AG04449 (cell line): ENCODE results near the gene DTD1.

Experiments used
- CTCF ChIA-PET: fragments of 350-600 bp; formaldehyde crosslinking; extraction: SDS; loops from one replicate; lab custom pipeline; 2021; ENCODE audit warnings: antibody characterized with exemption; lab: Yijun Ruan, JAX
- POLR2A ChIA-PET: fragments of 400-600, 350-600 bp; formaldehyde crosslinking; extraction: SDS; loops from one replicate; lab custom pipeline; 2020; ENCODE audit warnings: antibody characterized with exemption, inconsistent platforms; lab: Yijun Ruan, JAX
- DNase-seq: peaks from one replicate; pipeline ENCODE4 v3.0.0-alpha.2; 2010; ENCODE audit warnings: low read depth, low spot score
- H3K4me3 ChIP-seq: 2 replicates; pipeline ENCODE4 v1.5.1; 2011; ENCODE audit warnings: low read depth, mild to moderate bottlenecking, control low read depth, low read length
- CTCF ChIP-seq: IDR thresholded peaks from one replicate; pipeline ENCODE4 v1.5.1; 2011; ENCODE audit warnings: mild to moderate bottlenecking, moderate library complexity, low read length, control low read depth, inconsistent platforms; ENCODE audit not compliant: insufficient read depth; ENCODE audit errors: missing control alignments

The DTD1 gene

GRCh38 chr20:18645196-18645745 lies 57.4 kb downstream of the DTD1 start:
- no peak for TF ChIP-seq CTCF
- ChIA-PET POLR2A (no interaction called here), CTCF (interaction anchor here (1.4 kb wide), 1 partner anchor 12 kb away, joined by 4 read pairs; no protein-coding TSS in a partner anchor)
- no peak overlapping the region for H3K4me3 ChIP-seq
- DNase-seq: no peak

GRCh38 chr20:18645851-18646250 lies 58.0 kb downstream of the DTD1 start:
- no peak for DNase-seq
- ChIA-PET POLR2A (no interaction called here), CTCF (interaction anchor here (1.4 kb wide), 1 partner anchor 13 kb away, joined by 4 read pairs; no protein-coding TSS in a partner anchor)
- H3K4me3 ChIP-seq: no peak overlapping the region
- no peak for TF ChIP-seq CTCF

- ChIA-PET CTCF (interaction anchor here (1.4 kb wide), 1 partner anchor 15 kb away, joined by 5 read pairs; no protein-coding TSS in a partner anchor), POLR2A (no interaction called here)
- no peak for TF ChIP-seq CTCF
These were observed 59.9 kb downstream of the DTD1 start for GRCh38 chr20:18647777-18648176.

GRCh38 chr20:18650224-18650623 lies 62.4 kb downstream of the DTD1 start:
- CTCF ChIA-PET: interaction anchor here (2.2 kb wide), 1 partner anchor 18 kb away, joined by 7 read pairs; no protein-coding TSS in a partner anchor

More at GRCh38 chr20:18647777-18648176, 59.9 kb downstream of the DTD1 start:
- no peak overlapping the region for H3K4me3 ChIP-seq
- no peak for DNase-seq

GRCh38 chr20:18653736-18654447 lies 66.0 kb downstream of the DTD1 start:
- TF ChIP-seq CTCF: no peak
- H3K4me3 ChIP-seq: no peak overlapping the region
- CTCF ChIA-PET: interaction anchor here (1.9 kb wide), 1 partner anchor 20 kb away, joined by 5 read pairs; no protein-coding TSS in a partner anchor
- DNase-seq: no peak
- POLR2A ChIA-PET: no interaction called here

More at GRCh38 chr20:18650224-18650623, 62.4 kb downstream of the DTD1 start:
- POLR2A ChIA-PET: no interaction called here
- no peak for TF ChIP-seq CTCF
- H3K4me3 ChIP-seq: no peak overlapping the region
- no peak for DNase-seq

GRCh38 chr20:18654448-18654773 lies 66.6 kb downstream of the DTD1 start:
- no peak for TF ChIP-seq CTCF
- DNase-seq: no peak
- H3K4me3 ChIP-seq: no peak overlapping the region
- POLR2A ChIA-PET: no interaction called here
- CTCF ChIA-PET: interaction anchor here (1.0 to 1.9 kb wide), 2 partner anchors 21 to 26 kb away, joined by 3 to 5 read pairs; no protein-coding TSS in a partner anchor
